GM12873 (cell line): ENCODE measurements around the gene FBXO47.

Experiments used
- TF ChIP-seq, protein P1 (sequence below): IDR thresholded peaks from 2 replicates; pipeline ENCODE4 v1.5.1; 2012; ENCODE audit warnings: low read depth, mild to moderate bottlenecking, moderate library complexity, low read length, control low read depth; ENCODE audit not compliant: insufficient read depth; ENCODE audit errors: missing control alignments

FBXO47 gene

DNA sequence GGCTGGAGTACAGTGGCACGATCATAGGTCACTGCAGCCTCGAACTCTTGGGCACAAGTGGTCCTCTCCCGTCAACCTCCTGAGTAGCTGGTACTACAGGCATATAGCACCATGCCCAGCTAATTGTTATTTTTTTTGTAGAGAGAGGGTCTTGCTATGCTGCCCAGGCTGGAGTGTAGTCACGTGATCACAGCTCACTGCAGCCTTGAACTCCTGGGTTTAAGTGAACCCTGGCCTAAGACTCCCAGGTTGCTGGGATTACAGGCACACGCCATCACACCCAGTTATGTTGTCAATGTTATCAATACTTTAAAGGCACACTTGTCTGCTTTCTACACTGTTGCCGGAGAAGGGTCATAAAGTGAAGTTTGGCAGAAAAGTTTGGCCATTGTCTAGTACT lies 63.8 kb downstream of the FBXO47 start:
- TF ChIP-seq, protein P1, sequence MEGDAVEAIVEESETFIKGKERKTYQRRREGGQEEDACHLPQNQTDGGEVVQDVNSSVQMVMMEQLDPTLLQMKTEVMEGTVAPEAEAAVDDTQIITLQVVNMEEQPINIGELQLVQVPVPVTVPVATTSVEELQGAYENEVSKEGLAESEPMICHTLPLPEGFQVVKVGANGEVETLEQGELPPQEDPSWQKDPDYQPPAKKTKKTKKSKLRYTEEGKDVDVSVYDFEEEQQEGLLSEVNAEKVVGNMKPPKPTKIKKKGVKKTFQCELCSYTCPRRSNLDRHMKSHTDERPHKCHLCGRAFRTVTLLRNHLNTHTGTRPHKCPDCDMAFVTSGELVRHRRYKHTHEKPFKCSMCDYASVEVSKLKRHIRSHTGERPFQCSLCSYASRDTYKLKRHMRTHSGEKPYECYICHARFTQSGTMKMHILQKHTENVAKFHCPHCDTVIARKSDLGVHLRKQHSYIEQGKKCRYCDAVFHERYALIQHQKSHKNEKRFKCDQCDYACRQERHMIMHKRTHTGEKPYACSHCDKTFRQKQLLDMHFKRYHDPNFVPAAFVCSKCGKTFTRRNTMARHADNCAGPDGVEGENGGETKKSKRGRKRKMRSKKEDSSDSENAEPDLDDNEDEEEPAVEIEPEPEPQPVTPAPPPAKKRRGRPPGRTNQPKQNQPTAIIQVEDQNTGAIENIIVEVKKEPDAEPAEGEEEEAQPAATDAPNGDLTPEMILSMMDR = no peak

DNA sequence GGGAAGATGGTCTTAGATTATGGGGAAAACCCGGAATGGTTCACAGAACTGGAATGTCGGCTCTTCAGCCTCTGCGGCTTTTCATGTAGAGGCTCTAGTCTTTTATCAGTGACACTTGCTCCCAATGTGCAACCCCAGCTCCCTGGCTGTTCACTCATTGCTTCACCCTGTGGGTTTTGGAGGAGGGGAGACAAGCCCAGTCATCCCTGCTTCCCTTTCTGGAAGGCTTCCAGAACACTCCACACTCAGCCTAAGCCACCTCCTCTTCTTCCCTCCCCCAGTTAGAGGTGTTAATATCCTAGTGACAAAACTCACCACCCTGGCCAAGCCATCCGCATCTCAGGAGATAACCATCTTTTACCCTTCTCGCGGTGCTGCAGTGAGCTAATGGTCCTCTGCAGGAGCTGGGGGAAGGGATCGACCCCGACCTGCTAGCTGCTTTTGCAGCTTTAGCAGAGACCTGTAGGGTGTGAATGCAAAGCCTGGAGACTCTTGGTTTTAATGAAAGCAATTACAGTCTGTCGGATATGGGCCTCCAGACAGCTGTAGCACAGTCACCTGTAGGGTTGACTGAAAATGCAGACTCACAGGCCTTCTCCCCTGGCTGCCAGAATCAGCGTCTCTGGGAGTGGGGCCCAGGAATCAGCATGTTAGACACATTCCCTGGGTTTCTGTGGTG lies 66.1 kb downstream of the FBXO47 start:
- TF ChIP-seq, protein P1 = no peak

DNA sequence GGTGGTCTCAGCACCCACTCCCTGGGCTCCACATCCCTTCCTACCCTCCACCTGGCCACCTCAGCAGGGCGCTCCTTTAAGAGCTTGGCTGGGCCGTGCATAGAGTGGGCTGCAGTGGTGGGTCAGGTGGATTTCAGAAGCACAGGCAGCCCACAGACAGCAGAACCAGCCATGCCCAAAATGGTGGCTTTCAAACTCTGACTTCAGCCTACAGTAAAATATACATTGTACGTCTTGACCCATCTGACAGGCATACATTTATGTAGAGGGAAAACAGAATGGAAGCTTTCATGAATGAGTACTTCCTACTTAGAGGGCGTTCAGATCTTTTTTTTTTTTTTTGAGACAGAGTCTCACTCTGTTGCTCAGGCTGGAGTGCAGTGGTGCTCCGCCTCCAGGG lies 67.8 kb downstream of the FBXO47 start:
- TF ChIP-seq, protein P1 = no peak

DNA sequence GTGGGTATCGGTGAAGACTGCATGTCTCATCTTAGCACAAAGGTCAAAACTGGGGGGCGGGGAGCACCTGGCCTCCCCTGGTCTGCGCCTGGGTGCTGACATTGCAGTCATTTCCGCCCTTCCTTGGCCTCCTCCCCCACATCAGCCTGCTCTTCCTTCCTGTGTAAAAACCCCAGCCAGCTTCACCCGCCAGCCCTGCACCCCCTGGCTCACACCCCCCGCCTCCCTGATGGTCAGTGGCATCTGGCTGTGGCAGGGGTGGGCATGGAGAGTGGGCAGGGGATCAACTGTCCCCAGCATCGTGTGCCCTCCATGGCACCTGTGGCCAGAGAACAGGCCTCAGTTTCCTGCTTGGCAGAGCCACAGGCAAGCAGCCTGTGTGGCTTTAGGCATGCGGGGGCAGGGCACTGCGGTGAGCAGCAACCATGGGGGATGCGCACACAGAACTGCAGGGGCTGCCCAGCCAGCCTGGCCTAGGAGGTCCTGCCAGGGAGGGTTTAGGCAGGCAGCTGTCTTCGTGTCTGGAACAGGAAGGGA lies 68.3 kb downstream of the FBXO47 start:
- TF ChIP-seq, protein P1 = no peak

DNA sequence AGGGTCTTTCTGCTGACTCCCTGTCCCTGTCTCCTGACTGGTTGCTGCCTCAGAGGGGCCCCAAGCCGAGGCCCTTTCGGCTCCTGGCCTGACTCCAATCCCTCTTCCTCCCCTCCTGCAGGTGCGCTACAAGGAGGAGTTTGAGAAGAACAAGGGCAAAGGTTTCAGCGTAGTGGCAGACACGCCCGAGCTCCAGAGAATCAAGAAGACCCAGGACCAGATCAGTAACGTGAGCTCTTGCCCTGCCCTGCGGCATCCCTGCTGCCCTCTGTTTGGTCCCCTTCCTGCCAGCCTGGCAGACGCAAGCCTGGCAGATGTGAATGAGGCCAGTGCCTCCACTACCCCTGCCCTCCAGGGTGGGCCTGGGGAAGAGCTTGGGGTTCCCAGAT lies 68.9 kb downstream of the FBXO47 start:
- TF ChIP-seq, protein P1 = no peak

DNA sequence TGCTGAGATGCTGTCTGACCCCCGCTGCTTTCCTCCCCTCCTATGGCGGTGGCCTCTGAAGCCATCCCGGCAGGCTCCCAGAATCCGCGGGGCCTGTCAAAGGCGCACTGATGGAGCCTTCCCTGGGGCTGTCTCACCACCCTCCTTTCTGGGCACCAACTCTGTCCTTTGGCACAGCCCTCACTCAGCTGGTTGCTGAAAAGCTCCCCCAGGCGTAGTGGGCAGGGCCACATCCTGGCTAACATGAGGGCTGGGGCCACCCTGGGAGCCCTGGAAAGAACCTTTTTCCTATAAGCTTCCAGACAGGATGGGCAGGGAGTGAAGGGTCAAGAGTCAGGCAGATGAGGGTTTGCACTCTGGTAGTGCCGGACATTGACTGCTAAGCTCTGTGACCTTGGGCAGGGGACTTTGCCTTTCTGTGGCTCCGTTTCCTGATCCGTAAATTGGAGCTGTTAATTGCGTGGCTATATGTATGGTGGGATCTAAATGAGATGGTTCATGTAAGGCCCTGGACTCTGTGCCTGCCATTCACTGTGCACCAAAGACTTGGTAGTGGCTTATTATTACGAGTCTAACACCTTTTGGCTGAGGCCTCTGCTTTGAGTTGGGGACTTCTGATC lies 69.4 kb downstream of the FBXO47 start:
- TF ChIP-seq, protein P1 = no peak

DNA sequence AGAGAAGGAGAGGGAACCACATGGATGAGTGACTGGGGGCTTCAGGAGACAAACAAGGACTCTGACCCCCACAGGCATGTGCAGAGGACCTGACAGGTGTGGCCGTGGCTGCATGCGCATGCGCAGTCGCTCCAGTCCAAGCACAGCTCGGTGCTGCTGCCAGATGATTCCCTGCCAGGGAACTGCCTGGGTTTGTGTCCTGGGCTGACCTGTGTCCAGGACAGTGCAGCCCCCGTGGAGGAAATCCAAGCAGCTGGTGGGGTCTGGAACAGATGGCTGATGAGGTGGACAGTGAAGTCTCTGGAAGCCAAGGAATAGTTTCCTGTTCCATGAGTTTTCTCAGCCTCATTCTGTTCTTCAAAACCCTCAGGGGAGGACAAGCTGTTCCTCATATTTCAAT lies 70.0 kb downstream of the FBXO47 start:
- TF ChIP-seq, protein P1 = no peak
